RWPE2 (cell line): ENCODE results near the gene EFCAB14.

Source experiments
- ATAC-seq: fragments of 200-7000 bp; cut with Tn5 transposase; 3 replicates; pipeline ENCODE4 v1.9.1; 2021; ENCODE audit warnings: low read depth
- DNase-seq: peaks from one replicate; pipeline ENCODE4 v3.0.0-alpha.2; 2020; ENCODE audit warnings: low spot score
- H3K27ac ChIP-seq: fragments of 450-650 bp; 2 replicates; pipeline ENCODE4 v1.5.1; 2017; ENCODE audit warnings: mild to moderate bottlenecking; ENCODE audit not compliant: poor library complexity, severe bottlenecking
- H3K27me3 ChIP-seq: fragments of 250-450 bp; sonication (Bioruptor Pico); 2 replicates; pipeline ENCODE4 v1.5.1; 2021; ENCODE audit warnings: mild to moderate bottlenecking, moderate library complexity; ENCODE audit not compliant: insufficient read depth, poor library complexity, severe bottlenecking
- H3K36me3 ChIP-seq: fragments of 250-450 bp; sonication (Bioruptor Pico); 2 replicates; pipeline ENCODE4 v1.5.1; 2020; ENCODE audit warnings: low read depth, mild to moderate bottlenecking, moderate library complexity
- H3K4me1 ChIP-seq: fragments of 250-450 bp; sonication (Bioruptor Pico); 2 replicates; pipeline ENCODE4 v1.5.1; 2021; ENCODE audit warnings: mild to moderate bottlenecking, moderate library complexity; ENCODE audit not compliant: insufficient read depth, poor library complexity, severe bottlenecking
- H3K4me3 ChIP-seq: fragments of 250-450 bp; sonication (Bioruptor Pico); 2 replicates; pipeline ENCODE4 v1.5.1; 2021; ENCODE audit warnings: mild to moderate bottlenecking, moderate library complexity; ENCODE audit not compliant: severe bottlenecking
- H3K9me3 ChIP-seq: fragments of 250-450 bp; sonication (Bioruptor Pico); 2 replicates; pipeline ENCODE4 v1.5.1; 2021; ENCODE audit warnings: mild to moderate bottlenecking, moderate library complexity; ENCODE audit not compliant: severe bottlenecking
- TF ChIP-seq, protein P1 (sequence below): fragments of 450-650 bp; IDR thresholded peaks from one replicate; pipeline ENCODE4 v1.5.1; 2017; ENCODE audit warnings: mild to moderate bottlenecking, moderate library complexity; ENCODE audit not compliant: poor library complexity, severe bottlenecking

Gene EFCAB14

DNA sequence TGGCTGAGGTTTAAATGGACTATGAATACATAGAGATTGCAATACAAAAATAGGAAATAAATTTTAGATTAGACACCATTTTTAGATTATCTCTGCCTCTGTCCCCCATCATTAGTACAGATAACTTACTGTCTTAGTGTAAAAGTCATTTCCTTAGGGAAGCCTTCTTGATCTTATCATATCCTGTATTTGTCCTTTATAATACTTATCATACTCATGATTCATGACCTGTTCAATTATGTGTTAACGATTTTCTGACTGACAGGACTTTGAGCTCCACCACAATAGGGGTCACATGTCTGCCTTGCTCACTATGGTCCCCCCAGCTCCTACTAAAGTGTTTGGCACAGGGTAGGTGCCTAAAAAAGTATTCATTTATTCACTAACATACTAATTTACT lies 32.7 kb downstream of the EFCAB14 start:
- no peak overlapping the region for H3K4me3 ChIP-seq
- ATAC-seq (no peak), DNase-seq (no peak)
- TF ChIP-seq, protein P1, sequence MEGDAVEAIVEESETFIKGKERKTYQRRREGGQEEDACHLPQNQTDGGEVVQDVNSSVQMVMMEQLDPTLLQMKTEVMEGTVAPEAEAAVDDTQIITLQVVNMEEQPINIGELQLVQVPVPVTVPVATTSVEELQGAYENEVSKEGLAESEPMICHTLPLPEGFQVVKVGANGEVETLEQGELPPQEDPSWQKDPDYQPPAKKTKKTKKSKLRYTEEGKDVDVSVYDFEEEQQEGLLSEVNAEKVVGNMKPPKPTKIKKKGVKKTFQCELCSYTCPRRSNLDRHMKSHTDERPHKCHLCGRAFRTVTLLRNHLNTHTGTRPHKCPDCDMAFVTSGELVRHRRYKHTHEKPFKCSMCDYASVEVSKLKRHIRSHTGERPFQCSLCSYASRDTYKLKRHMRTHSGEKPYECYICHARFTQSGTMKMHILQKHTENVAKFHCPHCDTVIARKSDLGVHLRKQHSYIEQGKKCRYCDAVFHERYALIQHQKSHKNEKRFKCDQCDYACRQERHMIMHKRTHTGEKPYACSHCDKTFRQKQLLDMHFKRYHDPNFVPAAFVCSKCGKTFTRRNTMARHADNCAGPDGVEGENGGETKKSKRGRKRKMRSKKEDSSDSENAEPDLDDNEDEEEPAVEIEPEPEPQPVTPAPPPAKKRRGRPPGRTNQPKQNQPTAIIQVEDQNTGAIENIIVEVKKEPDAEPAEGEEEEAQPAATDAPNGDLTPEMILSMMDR = no peak
- H3K9me3 ChIP-seq = no peaks in the 10 kb centered on the region
- no peaks in the 10 kb centered on the region for H3K27me3 ChIP-seq
- no peaks in the 10 kb centered on the region for H3K4me1 ChIP-seq
- H3K27ac ChIP-seq = no peak overlapping the region
- peaks cover 93% of the 10 kb centered on the region for H3K36me3 ChIP-seq

DNA sequence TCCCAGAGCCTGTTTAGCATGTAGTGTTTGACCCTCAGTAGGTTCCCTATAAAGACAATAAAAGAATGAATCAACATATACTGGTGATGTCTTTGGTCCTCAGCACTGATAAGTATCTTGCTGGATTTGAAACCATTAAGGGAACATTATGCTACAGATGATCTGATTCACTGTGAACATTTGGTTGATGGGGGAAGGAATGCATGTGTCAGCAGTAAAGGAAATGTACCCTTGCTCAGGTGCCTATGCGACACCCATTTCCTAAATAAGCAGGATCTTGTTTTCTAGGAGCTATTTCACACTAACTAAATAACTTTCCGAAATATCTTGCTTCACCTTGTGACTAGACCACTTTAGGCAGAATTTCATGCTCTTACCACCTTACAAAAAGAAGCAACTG lies 34.2 kb downstream of the EFCAB14 start:
- no peak for ATAC-seq
- H3K27me3 ChIP-seq = no peaks in the 10 kb centered on the region
- no peaks in the 10 kb centered on the region for H3K4me1 ChIP-seq
- no peak for DNase-seq
- TF ChIP-seq, protein P1 = no peak
- H3K4me3 ChIP-seq = no peak overlapping the region
- no peaks in the 10 kb centered on the region for H3K9me3 ChIP-seq
- H3K27ac ChIP-seq = no peak overlapping the region
- H3K36me3 ChIP-seq = peaks cover 96% of the 10 kb centered on the region

DNA sequence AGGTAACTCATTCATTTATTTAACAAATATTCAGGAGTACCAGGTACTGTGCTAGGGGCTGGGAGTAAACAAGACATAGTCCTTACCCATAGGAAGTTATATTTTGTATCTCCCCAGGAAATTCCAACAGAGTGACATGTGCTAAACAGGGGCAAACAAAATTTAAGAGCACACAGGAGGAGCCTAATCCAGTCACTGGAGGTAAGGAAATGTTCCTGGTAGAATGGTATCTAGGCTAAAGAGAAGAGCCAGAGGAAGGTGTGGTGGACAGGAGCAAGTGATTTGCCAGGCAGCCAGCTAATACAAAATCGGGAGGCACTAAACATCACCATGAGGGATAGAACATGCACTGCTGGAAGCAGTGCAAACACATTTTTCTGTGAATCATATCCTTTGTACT lies 36.9 kb downstream of the EFCAB14 start:
- Histone ChIP-seq H3K4me1 (no peaks in the 10 kb centered on the region), H3K27ac (no peak overlapping the region), H3K4me3 (no peak overlapping the region), H3K9me3 (no peaks in the 10 kb centered on the region), H3K27me3 (no peaks in the 10 kb centered on the region), H3K36me3 (peaks cover 87% of the 10 kb centered on the region)
- TF ChIP-seq, protein P1 = no peak
- no peak for DNase-seq
- ATAC-seq = no peak

DNA sequence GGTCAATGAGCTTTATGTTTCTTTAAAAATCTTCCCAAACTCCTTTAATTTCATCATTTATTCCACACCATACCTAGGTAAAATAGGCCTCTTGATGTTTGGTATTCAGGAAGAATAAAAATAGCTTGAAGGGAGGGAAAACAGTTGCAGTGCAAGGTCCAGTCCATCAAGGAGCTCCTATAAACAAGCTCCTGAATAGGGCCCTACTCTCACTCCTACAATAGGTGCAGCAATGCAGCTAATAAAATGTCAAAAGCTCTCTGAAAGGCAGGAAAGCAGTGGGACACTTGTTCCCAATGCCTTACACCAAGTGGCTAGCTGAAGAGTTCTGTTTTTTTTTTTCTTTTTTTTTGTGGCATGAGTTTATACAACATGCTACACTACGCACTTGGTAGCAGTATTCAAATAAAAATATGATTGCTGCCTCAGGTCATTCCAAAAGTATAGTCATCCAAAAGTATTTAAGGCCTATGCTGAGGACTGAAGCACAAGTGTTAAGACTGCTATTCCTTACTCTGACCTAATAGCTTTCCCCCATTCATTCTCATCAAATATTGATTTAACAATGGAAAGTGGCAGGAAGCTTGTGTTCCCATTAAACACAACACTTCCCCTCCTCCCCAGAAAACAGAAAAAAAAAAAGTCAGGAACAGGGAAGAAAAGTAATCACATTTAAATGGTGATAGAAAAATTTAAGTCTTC lies 37.4 kb downstream of the EFCAB14 start:
- H3K36me3 ChIP-seq = peaks cover 83% of the 10 kb centered on the region

More for the DNA sequence above, 37.4 kb downstream of the EFCAB14 start:
- Histone ChIP-seq H3K27ac (no peak overlapping the region), H3K9me3 (no peaks in the 10 kb centered on the region), H3K27me3 (no peaks in the 10 kb centered on the region), H3K4me3 (no peak overlapping the region), H3K4me1 (no peaks in the 10 kb centered on the region)
- TF ChIP-seq, protein P1 = no peak
- ATAC-seq (no peak), DNase-seq (no peak)
